Suprapubic skin (tissue), 4 donors: Measurements from ENCODE around the gene KCTD1. TPM values are rescaled to one million over a fixed set of nuclear protein-coding genes. Genes with fewer than 3 reads are reported as not detected.
"Not testable (repeated sequence)": the region's sequence is repeated elsewhere in the genome, so short reads cannot be mapped to it uniquely, and the experiment has no call there.

Source experiments
- DNase-seq, 2 donors: peaks; one replicate each; pipeline ENCODE4 v3.0.0-alpha.2; 2019; ENCODE audit warnings: low spot score in 2 of 2
- H3K27ac ChIP-seq: fragments of 200-600 bp; sonication (generic); one replicate; pipeline ENCODE4 v1.5.1; 2019
- H3K27me3 ChIP-seq: fragments of 200-600 bp; sonication (generic); one replicate; pipeline ENCODE4 v1.5.1; 2019
- H3K36me3 ChIP-seq: fragments of 200-600 bp; sonication (generic); one replicate; pipeline ENCODE4 v1.5.1; 2019
- H3K4me1 ChIP-seq: fragments of 200-600 bp; sonication (generic); one replicate; pipeline ENCODE4 v1.5.1; 2019
- H3K4me3 ChIP-seq: fragments of 200-600 bp; sonication (generic); one replicate; pipeline ENCODE4 v1.5.1; 2019; ENCODE audit warnings: mild to moderate bottlenecking
- H3K9me3 ChIP-seq: fragments of 200-600 bp; sonication (generic); one replicate; pipeline ENCODE4 v1.5.1; 2019
- CTCF ChIP-seq, 2 donors: fragments of 200-600 bp in 1 of 2; fragments of 450-650 bp in 1 of 2; sonication (generic) in 1 of 2; IDR thresholded peaks; one replicate each; pipeline ENCODE4 v1.5.1; 2016 to 2019; ENCODE audit warnings: antibody characterized with exemption in 2 of 2, mild to moderate bottlenecking in 1 of 2, moderate library complexity in 1 of 2
- EP300 ChIP-seq: sonication (generic); formaldehyde crosslinking; IDR thresholded peaks from one replicate; pipeline ENCODE4 v1.6.1; 2017; ENCODE audit warnings: antibody characterized with exemption
- POLR2A ChIP-seq, 2 donors: fragments of 450-650 bp; IDR thresholded peaks; one replicate each; pipeline ENCODE4 v1.6.1; 2017; ENCODE audit warnings: antibody characterized with exemption in 2 of 2, mild to moderate bottlenecking in 2 of 2, moderate library complexity in 2 of 2
- POLR2AphosphoS5 ChIP-seq, 3 donors: sonication (generic); formaldehyde crosslinking; IDR thresholded peaks; one replicate each; pipeline ENCODE4 v1.6.1; 2017; ENCODE audit warnings: antibody characterized with exemption in 3 of 3
- WGBS: methylation state at CpG from one replicate; pipeline ENCODE4 v1.1.5; 2018; 5-methylcytosine and 5-hydroxymethylcytosine counted together
- total RNA-seq, 4 donors: library from RNA; depleted of rRNA; stranded (reverse); fragments of >200 nt; gene quantifications; one replicate each; pipeline ENCODE4 v1.1.0, GENCODE V29; 2016

KCTD1 gene
- total RNA-seq, 4 donors from 2014 or later = 31.9 to 104 (median 69.7) TPM

- no peak for DNase-seq
- peaks cover 29% of the 10 kb centered on the region for H3K4me1 ChIP-seq
- H3K4me3 ChIP-seq = peak overlapping the region; percentile 22
- 60% methylated on average over 8 of the region's 8 CpGs for WGBS
- no peaks in the 10 kb centered on the region for H3K27me3 ChIP-seq
- H3K27ac ChIP-seq = peak overlapping the region; percentile 68
- TF ChIP-seq CTCF (IDR thresholded peaks at IDR 0.05) (no peak), POLR2A (IDR thresholded peaks at IDR 0.05) (no peak), POLR2AphosphoS5 (IDR thresholded peaks at IDR 0.05) (peak in 1 of 3 donors; percentile 55)
- no peaks in the 10 kb centered on the region for H3K36me3 ChIP-seq
- no peaks in the 10 kb centered on the region for H3K9me3 ChIP-seq
Measured at GRCh38 chr18:26440644-26441043, 107.7 kb downstream of the KCTD1 start.

- WGBS = 94% methylated on average over 4 of the region's 4 CpGs
- H3K4me1 ChIP-seq = peaks cover 33% of the 10 kb centered on the region
- H3K36me3 ChIP-seq = no peaks in the 10 kb centered on the region
- no peak for TF ChIP-seq POLR2AphosphoS5 (IDR thresholded peaks at IDR 0.05)
- TF ChIP-seq CTCF (IDR thresholded peaks at IDR 0.05) = no peak
- no peak for TF ChIP-seq POLR2A (IDR thresholded peaks at IDR 0.05)
- no peak for TF ChIP-seq EP300
- no peak for DNase-seq
- no peak overlapping the region for H3K4me3 ChIP-seq
- H3K27ac ChIP-seq = peak overlapping the region; percentile 68
- no peaks in the 10 kb centered on the region for H3K9me3 ChIP-seq
- H3K27me3 ChIP-seq = no peaks in the 10 kb centered on the region
Measured at GRCh38 chr18:26439537-26439936, 108.8 kb downstream of the KCTD1 start.

GRCh38 chr18:26438980-26439379, 109.4 kb downstream of the KCTD1 start:
- no peaks in the 10 kb centered on the region for H3K36me3 ChIP-seq
- H3K4me3 ChIP-seq = no peak overlapping the region
- H3K4me1 ChIP-seq = peaks cover 33% of the 10 kb centered on the region
- H3K27ac ChIP-seq = no peak overlapping the region
- no peaks in the 10 kb centered on the region for H3K27me3 ChIP-seq
- TF ChIP-seq POLR2A (IDR thresholded peaks at IDR 0.05) (no peak), EP300 (no peak), POLR2AphosphoS5 (IDR thresholded peaks at IDR 0.05) (no peak), CTCF (IDR thresholded peaks at IDR 0.05) (no peak)
- 87% methylated on average over 5 of the region's 5 CpGs for whole genome bisulfite sequencing
- H3K9me3 ChIP-seq = no peaks in the 10 kb centered on the region
- DNase-seq = no peak

GRCh38 chr18:26437634-26438033, 110.7 kb downstream of the KCTD1 start:
- H3K27ac ChIP-seq, H3K4me3 ChIP-seq, H3K9me3 ChIP-seq, H3K36me3 ChIP-seq, DNase-seq, H3K27me3 ChIP-seq: not testable (repeated sequence)
- H3K4me1 ChIP-seq = peaks cover 33% of the 10 kb centered on the region
- 61% methylated on average over 3 of the region's 3 CpGs for WGBS

GRCh38 chr18:26436176-26437051, 111.9 kb downstream of the KCTD1 start:
- H3K9me3 ChIP-seq = no peaks in the 10 kb centered on the region
- peaks cover 23% of the 10 kb centered on the region for H3K4me1 ChIP-seq
- TF ChIP-seq POLR2A (IDR thresholded peaks at IDR 0.05) (no peak), CTCF (IDR thresholded peaks at IDR 0.05) (no peak), POLR2AphosphoS5 (IDR thresholded peaks at IDR 0.05) (no peak), EP300 (no peak)
- no peak for DNase-seq
- H3K4me3 ChIP-seq = no peak overlapping the region
- WGBS = 77% methylated on average over 11 of the region's 11 CpGs
- no peaks in the 10 kb centered on the region for H3K36me3 ChIP-seq
- H3K27ac ChIP-seq = no peak overlapping the region
- no peaks in the 10 kb centered on the region for H3K27me3 ChIP-seq
